Nephron (organoid): ENCODE measurements around the gene CNPY3.

Source experiments
- H3K27ac Mint-ChIP-seq, 3 experiments: 2 replicates each; pipeline ENCODE4 v1.8.0; 2020; ENCODE audit warnings: mixed read lengths in 3 of 3, mild to moderate bottlenecking in 2 of 3, moderate library complexity in 1 of 3
- H3K27me3 Mint-ChIP-seq: 2 replicates; pipeline ENCODE4 v1.8.0; 2021; ENCODE audit warnings: low read depth, mild to moderate bottlenecking, moderate library complexity, mixed read lengths
- H3K36me3 Mint-ChIP-seq: 2 replicates; pipeline ENCODE4 v1.8.0; 2020; ENCODE audit warnings: low read depth, mixed read lengths
- H3K4me1 Mint-ChIP-seq: 2 replicates; pipeline ENCODE4 v1.8.0; 2020; ENCODE audit warnings: mixed read lengths
- H3K4me3 Mint-ChIP-seq, 3 experiments: 2 replicates each; pipeline ENCODE4 v1.8.0; 2020; ENCODE audit warnings: mild to moderate bottlenecking in 3 of 3, mixed read lengths in 3 of 3, moderate library complexity in 2 of 3
- H3K9me3 Mint-ChIP-seq: 2 replicates; pipeline ENCODE4 v1.8.0; 2020; ENCODE audit warnings: mixed read lengths
- CTCF ChIP-seq, 3 experiments: fragments of 200-600 bp; sonication (generic); IDR thresholded peaks; one replicate each; pipeline ENCODE4 v1.5.0; 2021; ENCODE audit warnings: antibody characterized with exemption in 3 of 3; ENCODE audit not compliant: unreplicated experiment in 3 of 3

Gene CNPY3

DNA sequence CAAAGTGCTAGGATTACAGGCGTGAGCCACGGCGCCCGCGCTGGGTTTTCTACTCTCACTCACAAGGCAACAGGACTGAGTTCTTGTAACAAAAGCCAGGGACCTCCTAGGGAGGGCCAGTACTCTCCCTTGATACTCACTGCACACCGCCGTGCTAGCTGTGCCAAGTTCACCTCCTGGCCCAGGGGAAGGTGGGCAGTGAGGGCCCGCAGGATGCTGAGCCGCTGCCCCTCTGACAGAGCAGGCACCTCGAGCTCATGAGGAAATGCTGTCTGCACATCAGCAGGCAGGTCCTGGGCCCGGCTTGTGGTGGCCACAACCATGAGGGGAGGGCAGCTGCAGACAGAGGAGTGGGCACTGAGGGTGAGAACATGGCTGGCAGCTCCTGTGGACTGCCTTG, 37.9 kb downstream of the CNPY3 start:
- peaks cover 5% of the 10 kb centered on the region for H3K27me3 Mint-ChIP-seq
- H3K4me1 Mint-ChIP-seq, result no peaks in the 10 kb centered on the region
- no peak overlapping the region for H3K4me3 Mint-ChIP-seq
- no peak for TF ChIP-seq CTCF (IDR thresholded peaks at IDR 0.05; ENCODE audit: unreplicated experiment in 3 of 3)
- peaks cover 24% of the 10 kb centered on the region for H3K36me3 Mint-ChIP-seq
- H3K27ac Mint-ChIP-seq, result no peak overlapping the region
- no peaks in the 10 kb centered on the region for H3K9me3 Mint-ChIP-seq

DNA sequence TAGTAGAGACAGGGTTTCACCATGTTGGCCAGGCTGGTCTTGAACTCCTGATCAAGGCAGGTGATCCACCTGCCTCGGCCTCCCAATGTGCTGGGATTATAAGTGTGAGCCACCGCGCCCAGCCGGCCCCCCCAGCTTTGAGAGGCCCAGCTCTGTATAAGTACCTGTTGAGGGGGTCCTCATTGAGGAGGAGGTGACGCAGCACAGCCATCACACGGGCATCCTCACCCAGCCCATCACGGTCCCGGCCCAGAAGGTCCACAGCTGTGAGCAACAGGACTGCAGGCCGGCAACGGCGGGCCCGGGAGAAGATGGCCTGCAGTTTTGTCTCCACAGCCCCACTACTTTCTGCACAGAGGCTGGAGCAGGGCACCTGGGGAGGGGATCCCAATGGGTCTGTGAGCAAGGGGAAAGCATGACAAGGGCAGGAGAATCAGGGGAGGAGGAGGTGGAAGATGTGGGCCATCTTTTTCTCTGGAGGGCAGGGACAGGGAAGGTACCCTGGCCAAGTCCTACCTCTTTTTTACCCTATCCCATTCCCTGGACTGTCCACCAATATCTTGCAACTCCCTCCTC, 38.9 kb downstream of the CNPY3 start:
- no peak overlapping the region for H3K27ac Mint-ChIP-seq
- H3K27me3 Mint-ChIP-seq, result no peaks in the 10 kb centered on the region
- no peaks in the 10 kb centered on the region for H3K9me3 Mint-ChIP-seq
- H3K36me3 Mint-ChIP-seq, result peaks cover 18% of the 10 kb centered on the region
- no peak for TF ChIP-seq CTCF (IDR thresholded peaks at IDR 0.05; ENCODE audit: unreplicated experiment in 3 of 3)
- H3K4me3 Mint-ChIP-seq, result no peak overlapping the region
- no peaks in the 10 kb centered on the region for H3K4me1 Mint-ChIP-seq

DNA sequence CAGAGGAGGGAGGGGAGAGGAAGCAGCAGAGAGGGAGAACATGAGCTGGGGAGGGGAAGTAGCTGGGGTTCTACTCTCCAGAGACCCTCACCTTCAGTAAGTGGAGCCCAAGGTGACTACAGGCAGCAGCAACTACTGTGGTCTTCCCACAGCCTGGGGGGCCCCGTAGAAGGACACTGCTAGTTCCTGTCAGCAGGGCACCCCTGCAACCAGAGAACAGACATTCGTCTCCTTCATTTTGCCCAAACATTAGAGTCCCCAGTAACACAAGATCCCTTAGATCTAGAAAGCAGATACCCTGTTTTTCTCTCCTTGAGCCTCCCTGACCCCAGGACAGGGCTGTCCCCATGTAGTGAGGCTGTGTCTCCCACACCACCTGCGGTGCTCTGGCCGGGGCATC, 39.5 kb downstream of the CNPY3 start:
- Mint-ChIP-seq H3K4me3 (no peak overlapping the region), H3K36me3 (peaks cover 20% of the 10 kb centered on the region), H3K27me3 (no peaks in the 10 kb centered on the region), H3K4me1 (no peaks in the 10 kb centered on the region), H3K27ac (no peak overlapping the region), H3K9me3 (no peaks in the 10 kb centered on the region)
- TF ChIP-seq CTCF (IDR thresholded peaks at IDR 0.05; ENCODE audit: unreplicated experiment in 3 of 3), result no peak

DNA sequence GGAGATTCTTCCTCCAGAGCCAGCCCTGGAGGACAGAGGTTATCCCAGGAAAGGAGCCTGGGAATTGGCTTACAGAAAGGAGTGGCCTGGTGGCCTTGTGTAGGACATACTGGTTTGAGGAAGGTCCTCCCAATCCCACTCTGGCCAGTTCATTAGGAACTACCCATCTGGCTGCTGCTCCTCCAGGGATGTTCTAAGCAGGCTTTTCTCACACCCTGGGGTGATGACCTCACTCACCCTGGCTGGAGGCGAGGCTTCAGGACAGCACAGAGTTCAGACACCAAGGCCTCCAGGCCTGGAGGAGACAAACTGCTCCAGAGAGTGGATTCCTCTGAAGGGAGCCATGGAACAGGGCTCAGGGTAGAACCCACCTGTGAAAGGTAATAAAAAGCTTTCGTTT, 40.2 kb downstream of the CNPY3 start:
- H3K27ac Mint-ChIP-seq, result no peak overlapping the region
- no peaks in the 10 kb centered on the region for H3K9me3 Mint-ChIP-seq
- H3K4me3 Mint-ChIP-seq, result no peak overlapping the region
- H3K27me3 Mint-ChIP-seq, result no peaks in the 10 kb centered on the region
- TF ChIP-seq CTCF (IDR thresholded peaks at IDR 0.05; ENCODE audit: unreplicated experiment in 3 of 3), result no peak
- no peaks in the 10 kb centered on the region for H3K4me1 Mint-ChIP-seq
- H3K36me3 Mint-ChIP-seq, result peaks cover 23% of the 10 kb centered on the region

DNA sequence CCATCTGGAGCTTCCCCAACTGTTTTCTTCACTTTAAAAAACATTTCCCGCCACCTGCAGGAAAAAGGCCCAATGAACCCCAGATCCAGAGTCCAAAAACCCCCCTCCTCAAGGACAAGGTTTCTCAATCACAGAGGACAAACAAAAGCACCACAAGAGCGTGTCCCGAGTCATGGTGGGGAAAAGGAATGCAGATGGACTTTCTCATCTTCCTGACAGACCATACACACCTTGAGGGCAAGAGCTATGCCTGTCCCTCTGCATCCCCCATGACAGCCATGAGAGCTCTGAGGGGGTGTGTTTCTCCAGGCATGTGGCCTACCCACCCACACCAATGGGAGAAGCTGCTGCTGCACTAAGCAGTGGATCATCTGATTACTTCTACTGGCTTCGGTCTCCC, 40.7 kb downstream of the CNPY3 start:
- H3K27ac Mint-ChIP-seq, result no peak overlapping the region
- peaks cover 18% of the 10 kb centered on the region for H3K36me3 Mint-ChIP-seq
- no peaks in the 10 kb centered on the region for H3K4me1 Mint-ChIP-seq

More for the DNA sequence above, 40.7 kb downstream of the CNPY3 start:
- Mint-ChIP-seq H3K27me3 (no peaks in the 10 kb centered on the region), H3K9me3 (no peaks in the 10 kb centered on the region), H3K4me3 (no peak overlapping the region)
- TF ChIP-seq CTCF (IDR thresholded peaks at IDR 0.05; ENCODE audit: unreplicated experiment in 3 of 3), result no peak
